Activated CD8-positive, alpha-beta memory T cell treated with anti-CD3 and anti-CD28 coated beads, Interleukin-2, amount 50 U/mL, for 1 hour (primary cell): ENCODE data around the gene MED27.

Experiments used
- DNase-seq: peaks from one replicate; pipeline ENCODE4 v3.0.0-alpha.2; 2020; ENCODE audit errors: extremely low read depth

Gene MED27

DNA sequence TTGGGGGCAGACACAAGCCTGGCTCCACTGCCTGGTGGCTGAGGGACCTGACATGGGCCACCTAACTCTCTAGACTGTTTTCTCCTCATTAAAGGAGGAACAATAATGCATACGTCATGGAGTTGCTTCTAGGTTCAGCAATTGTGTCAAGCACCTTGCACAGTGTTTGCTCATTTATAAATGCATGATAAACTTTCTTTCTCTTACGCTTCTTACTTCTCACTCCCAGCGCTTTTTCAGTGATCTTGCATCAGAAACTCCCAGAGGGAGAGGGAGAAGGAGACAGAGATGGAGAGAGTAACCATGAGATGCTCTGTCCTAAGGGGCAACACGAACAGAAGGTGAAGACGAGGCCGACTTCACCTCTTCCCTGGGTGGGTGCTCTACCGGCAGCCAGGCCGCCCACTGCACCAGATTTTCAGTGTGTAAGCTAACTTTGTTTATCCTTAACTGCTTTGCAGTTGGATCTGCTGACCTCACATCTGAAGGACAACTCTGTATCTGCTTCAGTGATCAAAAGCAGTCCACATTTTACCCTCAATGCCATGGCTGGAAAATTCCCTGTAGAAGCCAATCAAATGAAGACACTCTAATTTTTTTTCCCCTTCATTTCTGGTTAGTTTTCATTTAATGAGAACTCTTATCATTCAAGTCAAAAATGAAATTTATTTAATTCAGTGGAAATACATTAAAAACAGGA, 35.3 kb downstream of the MED27 start:
- DNase-seq, result no peak

DNA sequence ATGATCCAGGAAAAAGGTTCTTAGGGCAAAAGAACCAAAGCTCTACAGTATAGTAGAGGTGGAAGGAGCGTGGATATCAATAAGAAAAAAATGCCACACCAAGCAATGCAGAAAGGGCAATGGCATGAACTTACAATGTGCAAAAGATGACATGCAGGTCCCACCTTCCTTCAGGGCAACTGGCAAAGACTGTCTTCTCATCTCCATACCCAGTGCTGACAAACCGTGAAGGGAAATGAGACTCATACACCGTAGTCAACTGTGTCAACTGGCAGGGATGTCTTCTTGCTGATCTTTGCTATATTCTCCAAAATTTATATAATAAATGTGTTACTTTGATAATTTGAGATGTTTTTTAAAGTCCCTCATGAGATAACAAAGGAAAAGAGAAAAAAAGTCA, 36.0 kb downstream of the MED27 start:
- no peak for DNase-seq

DNA sequence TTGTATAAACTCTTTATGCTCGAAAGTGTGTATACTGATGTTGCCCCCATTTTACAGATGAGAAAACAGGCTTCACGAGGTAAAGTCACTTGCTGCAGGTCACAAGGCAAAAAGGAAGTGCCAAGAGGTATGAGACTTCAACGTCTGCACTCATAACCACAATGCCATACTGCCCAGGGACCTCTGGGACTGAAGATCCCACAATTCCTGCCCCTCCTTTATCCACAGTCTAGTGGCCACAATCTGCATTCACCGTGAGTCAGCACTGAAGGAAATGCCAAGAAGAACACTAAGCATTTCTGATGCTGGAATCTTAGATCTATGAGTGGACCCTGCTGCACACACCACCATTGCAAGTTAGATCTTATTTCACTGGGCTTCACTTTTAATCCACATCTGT, 37.3 kb downstream of the MED27 start:
- DNase-seq, result no peak

DNA sequence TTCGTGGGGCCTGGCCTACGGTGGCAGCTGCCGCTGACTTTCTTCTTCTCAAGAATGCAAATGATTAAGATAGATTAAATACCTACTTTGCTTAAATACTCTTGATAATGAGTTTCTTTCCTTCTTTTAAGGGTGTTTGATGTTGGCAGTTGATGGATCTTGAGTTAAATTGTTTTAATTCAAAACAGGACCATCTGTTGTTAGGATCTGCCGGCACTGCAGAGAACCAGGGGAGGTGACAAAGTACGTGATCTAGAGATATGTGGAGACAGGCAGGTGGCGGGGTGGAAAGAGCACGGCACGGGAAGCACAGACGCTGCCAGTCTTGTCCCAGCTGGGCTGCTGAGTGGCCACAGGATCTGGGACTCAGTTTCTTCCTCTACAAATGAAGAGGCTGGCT, 37.9 kb downstream of the MED27 start:
- DNase-seq, result no peak

DNA sequence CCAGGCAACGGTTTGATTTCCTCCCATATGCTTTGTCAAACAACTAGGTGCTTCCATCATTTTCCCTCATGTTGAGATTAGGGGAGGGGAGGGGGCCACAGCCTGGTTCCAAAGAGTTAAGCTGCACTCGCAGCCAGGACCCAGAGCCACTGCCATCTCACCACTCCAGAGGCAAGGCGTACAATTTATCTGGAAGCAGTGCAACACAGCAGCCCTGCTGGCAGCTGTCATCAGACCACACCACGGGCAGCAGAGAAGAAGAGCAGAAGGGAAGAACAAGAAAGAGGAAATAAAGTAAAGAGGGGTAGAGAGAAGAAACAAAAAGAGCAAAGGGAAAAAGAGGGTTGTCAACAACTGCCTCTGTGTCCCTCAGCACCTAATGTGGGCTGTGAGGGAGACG, 38.9 kb downstream of the MED27 start:
- DNase-seq, result no peak

DNA sequence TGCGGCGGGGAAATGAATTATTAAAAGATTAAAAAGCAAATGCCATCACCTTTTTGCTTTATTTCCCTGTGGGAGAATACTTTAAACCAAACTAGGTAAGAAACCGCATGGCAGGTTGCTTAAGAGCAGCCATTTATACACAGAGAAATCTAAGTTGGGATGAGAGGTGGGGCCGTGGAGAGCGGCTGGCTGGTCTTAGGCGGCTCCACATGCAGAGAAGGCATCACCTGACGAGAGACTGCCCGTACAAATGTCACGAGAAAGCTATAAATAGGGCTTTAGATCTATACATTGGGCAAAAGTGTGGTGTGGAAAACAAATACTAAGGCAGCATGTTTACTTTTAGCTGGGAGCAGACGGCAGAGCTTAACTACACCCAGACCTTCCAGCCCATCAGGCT, 39.4 kb downstream of the MED27 start:
- DNase-seq, result no peak

DNA sequence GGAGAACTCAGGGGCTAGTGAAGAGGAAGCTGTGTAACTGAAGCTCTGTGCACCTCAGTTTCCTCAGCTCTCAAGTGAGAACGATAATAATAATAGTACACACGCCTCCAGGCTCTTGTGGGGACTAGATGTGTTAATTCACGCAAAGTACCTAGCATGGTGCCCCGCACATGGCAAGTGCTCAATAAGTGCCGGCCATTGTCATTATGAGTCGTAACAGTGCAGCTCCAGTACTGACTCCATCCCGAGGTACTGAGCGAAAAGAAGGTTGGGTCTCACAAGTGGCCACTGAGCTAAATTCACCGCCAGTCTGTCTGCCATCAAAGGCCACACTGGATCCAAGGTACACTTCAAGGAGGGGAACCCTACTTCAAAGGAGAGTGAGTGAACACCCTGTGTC, 40.4 kb downstream of the MED27 start:
- no peak for DNase-seq

DNA sequence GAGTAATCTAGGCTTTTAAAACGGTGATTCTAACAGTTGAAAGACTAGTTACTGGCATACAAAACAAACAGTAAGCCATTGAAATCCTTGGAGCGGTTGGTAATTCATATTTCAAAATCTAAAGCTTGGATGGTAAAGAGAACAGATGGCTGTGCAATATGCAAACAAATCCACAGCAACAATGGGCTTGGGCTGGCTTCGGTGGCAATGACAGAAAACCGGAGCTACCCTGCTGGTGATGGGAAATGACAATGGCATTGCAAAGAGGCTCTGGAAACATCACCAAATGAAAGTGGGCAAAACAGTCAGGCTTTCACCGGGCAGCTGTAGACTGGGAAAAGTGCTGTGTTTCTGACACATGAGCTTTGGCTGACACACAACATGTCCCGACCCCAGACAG, 42.2 kb downstream of the MED27 start:
- DNase-seq, result no peak

DNA sequence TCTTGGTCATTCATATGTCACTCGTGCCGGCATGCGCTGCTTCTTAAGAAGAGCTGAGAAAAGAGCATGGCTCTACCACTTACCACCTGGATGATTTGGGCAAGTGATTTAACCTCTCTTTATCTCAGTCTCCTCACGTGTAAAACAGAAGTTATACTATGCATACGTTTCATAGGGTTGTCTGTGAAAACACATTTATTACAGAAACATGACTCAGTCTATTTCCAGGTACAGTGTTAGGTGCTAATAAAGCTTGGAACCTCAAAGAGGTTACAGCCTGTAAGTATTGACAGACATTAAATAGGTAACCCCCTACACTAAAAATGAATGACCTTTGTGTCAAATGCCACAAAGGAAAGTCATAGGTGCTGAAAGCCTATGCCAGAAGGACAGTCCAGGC, 43.1 kb downstream of the MED27 start:
- DNase-seq, result no peak

DNA sequence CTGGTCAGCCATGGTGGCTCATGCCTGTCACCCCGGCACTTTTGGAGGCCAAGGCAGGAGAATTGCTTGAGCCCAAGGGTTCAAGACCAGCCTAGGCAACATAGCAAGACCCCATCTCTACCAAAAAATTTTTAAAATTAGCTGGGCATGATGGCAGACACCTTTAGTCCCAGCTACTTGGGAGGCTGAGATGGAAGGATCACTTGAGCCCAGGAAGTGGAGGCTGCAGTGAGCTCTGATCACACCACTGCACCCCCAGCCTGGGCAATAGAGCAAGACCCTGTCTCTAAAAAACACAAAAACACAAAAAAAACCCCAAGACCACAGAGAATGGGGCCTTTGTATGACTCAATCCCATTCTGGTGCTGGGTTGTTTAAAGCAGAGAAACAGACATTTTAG, 44.0 kb downstream of the MED27 start:
- no peak for DNase-seq

DNA sequence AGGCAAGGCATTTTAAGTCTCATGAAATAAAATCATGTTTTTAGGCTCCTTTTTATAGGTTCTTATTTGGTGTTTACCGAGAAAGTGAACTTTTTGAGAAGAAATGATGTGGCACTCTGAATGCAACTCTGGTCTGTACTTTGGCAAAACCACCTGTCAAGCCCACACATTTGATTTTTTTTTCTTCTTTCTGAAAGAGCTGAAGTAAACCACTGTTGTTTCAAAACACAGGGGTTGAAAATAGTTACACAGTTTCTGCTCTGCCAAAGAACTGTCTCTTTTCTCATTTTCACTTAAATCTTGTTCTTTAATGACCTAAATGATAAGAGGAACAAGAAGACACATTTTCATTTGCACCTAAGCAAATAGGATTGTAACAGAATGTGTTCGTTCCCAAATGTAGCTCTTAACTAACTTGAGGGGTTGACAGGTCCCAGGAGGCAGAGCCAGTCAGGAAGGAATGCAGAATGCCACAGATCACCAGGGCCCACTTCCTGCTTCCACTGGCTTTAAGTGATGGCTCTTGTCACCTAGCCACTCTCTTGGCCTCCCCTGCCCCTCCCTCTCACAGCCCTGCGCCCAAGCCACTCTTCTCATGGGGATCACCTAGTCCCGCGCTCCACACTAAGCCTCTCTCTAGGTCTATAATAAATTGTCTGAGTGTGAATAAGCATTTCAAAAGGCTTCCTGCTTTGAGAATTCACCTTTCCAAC, 47.3 kb downstream of the MED27 start:
- DNase-seq, result no peak

DNA sequence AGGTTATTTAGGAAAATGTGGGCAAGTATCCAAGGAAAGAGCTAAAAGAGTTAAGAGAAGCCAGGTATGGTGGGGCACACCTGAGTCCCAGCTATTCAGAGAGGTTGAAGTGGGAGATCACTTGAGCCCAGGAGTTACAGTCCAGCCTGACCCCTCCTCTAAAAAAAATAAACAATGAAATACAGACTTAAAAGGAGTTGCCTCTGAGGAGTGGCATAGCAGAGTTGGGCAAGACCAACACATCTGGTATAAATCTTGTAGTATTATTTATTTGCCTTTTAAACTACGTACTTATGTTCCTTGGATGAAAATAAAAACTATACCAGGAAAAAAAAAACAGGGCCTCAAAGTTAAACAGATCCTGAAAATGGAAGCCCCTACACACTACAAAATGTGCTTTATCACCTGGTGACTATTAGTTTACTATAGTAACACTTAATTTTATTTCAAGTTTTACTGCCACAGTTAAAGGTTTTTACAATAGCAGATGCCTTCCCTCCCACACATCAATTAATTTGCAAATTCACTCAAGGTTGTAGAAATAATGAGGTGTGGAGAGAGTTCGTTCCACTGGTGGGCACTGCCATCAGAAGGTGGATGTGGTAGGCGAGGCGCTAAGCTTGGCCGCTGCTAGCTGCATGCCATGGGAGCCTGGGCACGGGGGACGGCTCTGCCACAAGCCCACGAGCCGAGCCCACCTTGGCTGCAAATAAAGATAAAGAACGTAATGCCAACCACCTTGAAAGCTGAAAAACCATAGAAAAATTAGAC, 48.0 kb downstream of the MED27 start:
- no peak for DNase-seq

DNA sequence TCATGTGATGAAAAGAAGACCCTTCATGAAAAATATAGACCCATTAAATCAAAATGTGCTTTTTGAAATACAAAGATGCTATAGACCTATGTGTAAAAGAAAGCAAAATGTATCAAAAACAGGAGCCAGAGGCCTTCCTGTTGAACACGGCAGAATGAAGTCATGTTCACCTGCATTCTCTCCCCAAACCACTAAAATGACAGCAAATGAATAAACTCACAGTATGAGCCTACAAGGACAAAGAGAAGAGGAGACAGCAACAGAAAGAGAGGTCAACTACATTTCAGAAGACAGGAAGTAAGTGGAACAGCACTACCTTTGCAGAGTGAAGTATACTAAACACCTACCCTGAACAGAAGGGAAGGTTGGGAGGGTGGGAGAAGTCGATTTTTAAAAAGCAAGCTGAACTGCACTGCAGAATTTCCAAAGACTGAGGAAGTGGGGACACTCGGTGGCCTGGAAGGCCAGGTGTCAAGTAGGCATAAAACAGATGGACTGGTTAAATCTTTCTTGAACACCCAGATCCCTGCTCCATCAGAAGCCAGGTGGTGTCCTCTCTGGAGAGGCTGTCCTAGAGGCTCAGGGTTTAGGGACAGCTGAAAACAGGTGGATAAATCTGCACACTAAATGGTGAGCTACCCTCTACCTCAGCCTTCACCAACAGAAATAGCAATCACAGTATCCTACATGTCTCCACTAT, 48.9 kb downstream of the MED27 start:
- no peak for DNase-seq

DNA sequence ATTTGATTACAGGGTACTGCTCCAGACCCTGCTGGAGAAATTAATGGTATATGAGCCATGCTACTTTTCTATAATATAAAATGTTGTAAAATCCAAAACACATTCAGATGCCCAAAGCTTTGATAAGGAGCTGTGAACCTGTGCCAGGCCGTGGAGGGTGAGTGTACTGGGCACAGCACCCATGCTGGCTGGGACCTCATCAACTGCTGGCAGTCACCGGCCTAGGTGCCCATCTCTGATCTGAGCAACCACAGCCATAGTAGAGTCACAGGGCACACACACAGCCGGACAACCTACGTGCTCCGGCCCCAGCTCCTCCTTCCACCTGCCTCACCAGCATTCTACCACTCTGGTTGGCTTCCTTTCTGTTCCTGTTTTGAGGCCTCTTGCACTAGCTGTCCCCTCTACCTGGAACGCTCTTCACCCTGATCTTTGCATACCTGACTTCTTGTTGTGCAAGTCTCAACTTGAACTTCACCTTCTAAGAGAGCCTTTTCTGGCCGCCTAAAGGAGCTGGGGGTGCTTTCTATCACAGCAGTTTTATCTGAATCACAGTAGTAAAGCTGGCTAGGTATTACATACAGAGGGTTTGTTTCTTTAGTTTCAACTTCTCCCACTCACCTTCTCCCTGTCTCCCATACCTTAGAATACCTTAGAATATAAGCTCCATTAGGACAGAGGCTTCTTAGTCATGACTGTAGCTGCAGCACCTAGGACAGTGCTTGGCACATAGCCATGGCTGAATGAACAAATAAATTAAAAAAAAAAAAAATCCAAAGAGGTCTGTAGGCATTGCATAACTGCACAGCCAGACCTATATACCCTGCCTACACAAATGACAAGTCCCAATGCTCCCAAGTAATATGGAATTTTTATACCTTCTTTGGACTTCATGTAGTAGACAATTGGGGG, 51.7 kb downstream of the MED27 start:
- DNase-seq, result no peak

DNA sequence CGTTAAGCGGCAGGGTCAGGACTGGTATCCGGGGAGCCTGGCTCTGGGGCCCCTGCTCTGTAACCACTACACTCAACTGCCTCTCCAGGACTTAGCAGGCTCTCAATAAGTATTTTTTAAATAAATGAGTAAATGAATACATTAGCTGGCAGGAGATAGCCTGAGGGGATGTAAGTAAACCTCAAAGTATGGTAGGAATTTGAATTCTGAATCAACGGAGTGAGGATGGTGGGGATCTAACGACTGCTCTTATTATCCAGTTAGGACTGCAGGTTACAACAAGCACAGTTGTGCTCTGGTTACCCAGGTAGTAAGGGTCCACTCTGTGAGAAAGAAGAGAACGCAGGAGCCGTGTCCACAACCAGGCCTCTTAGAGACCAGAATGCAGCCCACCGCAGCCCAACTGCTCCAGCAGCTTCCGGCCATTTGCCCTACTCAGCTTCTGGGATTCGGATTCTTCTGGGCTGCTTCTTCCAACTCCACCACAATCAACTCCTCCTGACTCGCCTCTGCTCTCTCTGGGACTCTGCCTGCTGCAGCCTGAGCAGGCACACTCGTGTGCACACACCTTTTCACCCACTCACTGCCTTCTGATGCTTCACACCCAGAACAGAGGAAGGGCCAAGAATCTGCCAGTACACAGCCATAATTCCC, 52.6 kb downstream of the MED27 start:
- DNase-seq, result no peak

DNA sequence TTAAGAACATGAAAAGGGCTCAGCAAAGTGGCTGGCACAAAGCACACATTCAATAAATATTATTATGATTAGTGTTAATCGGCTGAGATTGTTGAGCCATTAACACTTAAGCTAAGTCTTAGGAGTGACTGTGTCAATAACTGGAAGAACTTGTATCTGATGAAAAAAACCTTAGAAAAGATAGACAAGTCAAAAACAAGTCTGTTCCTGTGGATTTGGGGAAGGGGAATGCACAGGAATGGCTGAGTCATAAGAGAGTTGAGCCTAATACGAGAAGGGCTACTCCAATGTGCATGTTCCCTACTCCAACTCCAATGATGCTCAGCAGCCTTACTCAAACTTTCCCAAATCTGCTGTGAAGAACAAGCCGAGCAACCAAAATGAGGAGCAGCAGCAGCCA, 53.9 kb downstream of the MED27 start:
- no peak for DNase-seq

DNA sequence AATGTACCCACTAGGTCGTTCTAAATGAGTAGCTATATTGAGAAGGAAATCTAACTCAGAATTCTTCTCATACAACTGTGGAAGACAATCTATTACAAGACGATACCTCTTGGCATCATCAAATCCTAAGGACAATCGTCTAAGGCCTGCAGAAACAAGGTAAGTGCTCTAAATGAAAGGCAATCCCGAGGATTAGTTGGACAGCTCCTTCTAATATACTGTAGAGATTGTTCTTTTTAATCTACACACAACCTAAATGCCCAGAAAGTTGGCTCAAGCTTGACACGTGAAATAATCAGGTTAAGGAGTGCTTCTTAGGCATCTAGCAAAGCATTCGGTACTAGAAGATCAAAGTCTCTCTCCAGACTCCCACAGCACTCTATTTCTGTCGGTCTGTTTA, 55.1 kb downstream of the MED27 start:
- DNase-seq, result no peak

DNA sequence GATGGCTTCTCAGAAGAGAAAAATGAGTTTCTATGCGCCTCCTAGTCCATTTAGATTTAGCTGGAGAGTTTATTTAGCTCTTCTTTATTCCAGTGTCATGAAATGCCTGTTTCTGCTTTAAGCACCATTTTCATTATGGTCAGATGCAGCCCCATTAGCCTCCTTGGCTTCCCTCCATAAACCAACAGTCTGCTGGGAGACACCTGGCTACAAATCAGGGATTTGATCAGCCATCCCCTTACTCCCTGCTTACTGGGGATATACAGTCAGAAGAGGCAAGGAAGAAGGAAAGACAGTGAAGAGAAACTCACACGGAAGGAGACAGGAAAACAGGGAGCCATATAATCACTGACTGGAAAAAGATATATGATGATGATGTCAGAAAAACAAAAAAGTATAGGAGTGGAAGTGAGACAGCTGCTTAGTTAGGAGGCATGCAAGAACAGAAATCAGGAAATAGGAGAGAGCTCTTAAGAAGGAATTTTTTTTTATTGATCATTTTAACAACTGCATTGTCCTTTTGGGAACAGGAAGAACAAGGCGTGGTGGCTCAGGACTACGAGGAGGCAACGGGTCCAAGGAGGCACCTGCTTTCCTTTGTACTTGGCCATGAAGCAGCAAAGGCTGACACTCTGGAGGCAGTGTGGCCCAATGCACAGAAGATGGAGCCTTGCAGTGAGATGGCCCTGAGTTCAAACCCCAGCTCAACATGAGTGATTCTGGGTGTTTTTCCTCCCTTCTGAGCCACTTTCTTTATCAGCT, 56.1 kb downstream of the MED27 start:
- no peak for DNase-seq

DNA sequence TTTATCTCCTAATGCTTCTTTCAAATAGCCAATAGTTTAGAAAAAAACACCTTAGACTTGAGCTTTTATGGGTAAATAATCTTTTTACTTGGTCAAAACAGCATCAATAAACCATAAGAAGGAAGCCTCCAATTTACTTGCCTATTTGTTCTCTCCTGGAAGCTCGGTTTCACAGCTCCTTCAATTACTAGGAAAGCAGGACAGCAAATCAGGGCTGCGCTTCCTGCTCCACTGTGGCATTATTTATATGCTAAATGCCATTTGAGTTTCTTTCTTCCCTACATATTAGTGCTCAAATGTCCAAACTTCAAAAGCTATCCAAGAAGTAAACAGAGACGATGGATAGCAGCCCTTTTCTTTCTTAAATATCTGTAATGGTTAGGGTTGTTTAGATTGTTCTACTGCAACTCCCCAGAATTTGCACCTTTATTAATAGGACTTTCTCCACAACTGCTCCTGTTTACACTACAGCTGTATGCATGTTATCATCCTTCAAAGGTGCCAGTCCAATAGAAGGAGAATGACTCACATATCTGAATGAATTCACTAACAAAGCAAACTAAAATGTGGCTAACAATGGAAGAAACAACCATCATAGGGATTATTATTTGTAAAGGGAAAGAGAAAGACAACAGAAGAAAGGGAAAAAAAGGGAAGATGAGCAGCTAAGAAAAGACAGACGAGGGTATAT, 58.7 kb downstream of the MED27 start:
- DNase-seq, result no peak
